T-helper 1 cell treated with Interleukin-12 subunit alpha and Interleukin-12 subunit beta and Interleukin-4 antibody, amounts not matched to agents 30 ng/mL and 1 ng/mL, for 36 hours (primary cell): Measurements from ENCODE around the gene TMEM170A. TPM values are rescaled to one million over a fixed set of nuclear protein-coding genes. Genes with fewer than 3 reads are reported as not detected.
"Not testable (repeated sequence)": the region's sequence is repeated elsewhere in the genome, so short reads cannot be mapped to it uniquely, and the experiment has no call there.

Experiments used
- intact Hi-C: fragments of 100-400 bp; cut with micrococcal nuclease; formaldehyde crosslinking; loops from one replicate; pipeline ENCODE4 v1.15.1; 2024
- total RNA-seq: library from RNA; stranded (reverse); gene quantifications from 2 replicates; pipeline ENCODE4 v1.2.3, GENCODE V29; 2022

TMEM170A gene
- total RNA-seq, 1 donor from 2014 or later = 45.0 TPM

- intact Hi-C loops = no loop called here
Observed at GRCh38 chr16:75455677-75456076, 8.8 kb downstream of the TMEM170A start.

- intact Hi-C loops = no loop called here
Observed at GRCh38 chr16:75452464-75453190, 11.9 kb downstream of the TMEM170A start.

DNA sequence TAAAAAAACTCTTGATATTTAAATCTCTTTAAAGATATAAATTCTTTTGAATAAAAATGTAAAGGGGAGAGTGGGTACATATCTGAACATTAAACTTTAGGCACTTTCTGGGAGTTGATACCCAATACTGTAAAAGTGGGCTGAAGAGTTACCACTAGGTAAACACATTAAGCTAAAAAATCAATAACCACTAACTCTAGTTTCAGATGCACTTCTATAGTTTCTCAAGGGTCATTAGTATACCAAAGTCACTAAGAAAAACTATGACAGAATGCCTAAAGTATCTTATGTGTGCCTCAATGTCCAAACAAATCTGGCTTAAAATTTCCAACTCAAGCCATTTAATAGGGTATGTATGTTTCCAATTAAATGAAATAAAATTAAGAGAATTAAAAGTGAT, 18.1 kb downstream of the TMEM170A start:
- intact Hi-C loops = loop anchor here (2.0 kb wide), 1 partner anchor 16 kb away; no protein-coding TSS in a partner anchor

DNA sequence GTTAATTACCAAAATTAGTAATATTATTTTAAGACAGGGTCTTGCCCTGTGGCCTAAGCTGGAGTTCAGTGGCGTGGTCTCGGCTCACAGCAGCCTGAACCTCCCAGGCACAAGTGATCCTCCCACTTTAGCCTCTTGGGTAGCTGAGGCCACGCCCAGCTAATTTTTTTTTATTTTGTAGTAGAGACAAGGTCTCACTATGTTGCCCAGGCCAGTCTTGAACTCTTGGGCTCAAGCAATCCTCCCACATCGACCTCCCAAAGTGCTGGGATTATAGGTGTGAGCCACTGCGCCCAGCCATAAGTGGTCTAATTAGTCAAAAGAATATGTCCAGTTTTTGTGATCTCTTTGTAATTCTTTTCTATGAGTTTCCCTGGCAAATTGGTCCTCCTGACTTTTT, 19.2 kb downstream of the TMEM170A start:
- intact Hi-C loops = no loop called here

- intact Hi-C loops = no loop called here
Observed at GRCh38 chr16:75443298-75443697, 21.2 kb downstream of the TMEM170A start.

GRCh38 chr16:75433732-75434413, 30.6 kb downstream of the TMEM170A start:
- intact Hi-C loops = loop anchor here (1.0 to 5.0 kb wide), 14 partner anchors 30 to 1756 kb away; partner anchors contain the start of genes ADAT1, GABARAPL2, GLG1 and KARS1

GRCh38 chr16:75432828-75433731, 31.4 kb downstream of the TMEM170A start, which contains the start of gene CFDP1:
CFDP1 (minus strand) TSS chr16:75433503; CDS start chr16:75433352, 151 bp downstream.
- intact Hi-C loops = loop anchor here (1.0 to 5.0 kb wide), 13 partner anchors 31 to 1757 kb away; partner anchors contain the start of genes ADAT1, GABARAPL2, GLG1 and KARS1

DNA sequence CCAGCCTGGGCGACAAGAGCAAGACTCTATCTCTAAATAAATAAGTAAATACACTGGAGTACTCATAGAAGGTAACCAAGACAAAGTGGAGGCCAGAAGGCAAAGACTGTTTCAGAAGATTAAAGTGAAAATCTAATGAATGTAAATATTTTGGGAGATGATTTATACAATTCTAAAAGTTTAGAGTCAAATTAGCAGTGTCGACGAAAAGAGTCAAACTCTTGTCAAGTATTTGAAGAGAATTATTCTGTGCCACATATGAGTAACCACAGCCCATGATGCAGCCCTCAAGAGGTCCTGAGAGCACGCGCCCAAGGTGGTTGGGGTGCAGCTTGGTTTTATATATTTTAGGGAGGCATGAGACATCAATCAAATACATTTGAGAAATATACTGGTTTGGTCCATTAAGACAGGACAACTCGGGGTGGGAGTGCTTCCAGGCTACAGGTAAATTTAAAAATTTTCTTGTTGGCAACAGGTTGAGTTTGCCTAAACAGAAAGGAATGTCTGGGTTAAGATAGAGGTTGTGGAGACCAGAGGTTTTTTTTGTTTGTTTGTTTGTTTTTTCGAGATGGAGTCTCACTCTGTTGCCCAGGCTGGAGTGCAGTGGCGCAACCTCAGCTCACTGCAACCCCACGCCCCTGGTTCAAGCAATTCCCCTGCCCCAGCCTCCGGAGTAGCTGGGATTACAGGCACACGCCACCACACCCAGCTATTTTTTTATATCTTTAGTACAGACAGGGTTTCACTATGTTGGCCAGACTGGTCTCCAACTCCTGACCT, 34.7 kb downstream of the TMEM170A start:
- intact Hi-C loops = loop anchor here (5.0 kb wide), 1 partner anchor 1133 kb away; the partner anchor contains the start of gene PSMD7

- intact Hi-C loops = not testable (repeated sequence)
Observed at GRCh38 chr16:75426524-75426923, 38.0 kb downstream of the TMEM170A start.

DNA sequence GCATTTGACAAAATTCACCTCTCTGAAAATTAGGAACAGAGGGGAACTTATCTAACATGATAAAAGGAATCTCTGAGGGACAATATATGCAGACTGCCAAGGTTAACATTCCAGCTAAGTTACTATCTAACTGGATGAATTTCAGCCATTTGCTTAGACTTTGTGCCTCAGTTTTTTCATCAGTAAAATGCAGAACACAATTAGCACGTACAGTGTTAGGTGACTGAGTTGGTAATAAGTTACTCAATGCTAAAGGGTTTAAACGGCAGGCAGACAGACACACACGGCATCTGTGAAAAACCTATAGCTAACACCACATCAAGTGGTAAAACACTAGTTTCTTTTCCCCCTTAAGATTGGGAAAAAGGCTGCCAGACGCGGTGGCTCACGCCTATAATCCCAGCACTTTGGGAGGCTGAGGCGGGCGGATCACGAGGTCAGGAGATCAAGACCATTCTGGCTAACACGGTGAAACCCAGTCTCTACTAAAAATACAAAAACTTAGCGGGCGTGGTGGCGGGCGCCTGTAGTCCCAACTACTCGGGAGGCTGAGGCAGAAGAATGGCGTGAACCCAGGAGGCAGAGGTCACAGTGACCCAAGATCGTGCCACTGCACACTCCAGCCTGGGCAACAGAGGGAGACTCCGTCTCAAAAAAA, 40.3 kb downstream of the TMEM170A start:
- intact Hi-C loops = not testable (repeated sequence)

DNA sequence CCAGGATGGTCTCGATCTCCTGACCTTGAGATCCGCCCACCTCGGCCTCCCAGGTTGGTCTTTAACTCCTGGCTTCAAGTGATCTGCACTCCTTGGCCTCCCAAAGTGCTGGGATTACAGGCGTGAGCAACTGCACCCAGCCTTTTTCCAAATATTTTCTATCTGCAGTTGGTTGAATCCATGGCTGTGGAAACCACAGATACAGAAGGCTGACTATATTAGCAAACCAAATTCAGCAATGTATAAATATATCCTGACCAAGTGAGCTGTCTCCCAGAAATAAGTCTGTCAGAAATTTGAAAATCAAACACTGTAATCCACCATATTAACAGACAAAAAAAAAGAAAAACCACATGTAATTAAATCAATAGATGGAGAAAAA, 40.8 kb downstream of the TMEM170A start:
- intact Hi-C loops = no loop called here

DNA sequence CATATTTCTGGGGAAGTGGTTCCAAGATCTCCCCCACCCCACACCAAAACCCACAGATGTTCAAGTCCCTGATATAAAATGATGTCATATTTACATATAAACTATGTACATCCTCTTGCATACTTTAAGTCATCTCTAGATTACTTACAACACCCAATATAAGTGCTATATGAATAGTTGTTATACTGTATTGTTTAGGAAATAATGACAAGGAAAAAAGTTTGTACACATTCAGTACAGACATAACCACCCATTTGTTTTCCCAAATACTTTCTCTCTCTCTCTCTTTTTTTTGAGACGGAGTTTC, 42.7 kb downstream of the TMEM170A start:
- intact Hi-C loops = no loop called here

- intact Hi-C loops = no loop called here
Observed at GRCh38 chr16:75420987-75421819, 43.3 kb downstream of the TMEM170A start.

GRCh38 chr16:75416904-75417565, 47.5 kb downstream of the TMEM170A start:
- intact Hi-C loops = no loop called here

DNA sequence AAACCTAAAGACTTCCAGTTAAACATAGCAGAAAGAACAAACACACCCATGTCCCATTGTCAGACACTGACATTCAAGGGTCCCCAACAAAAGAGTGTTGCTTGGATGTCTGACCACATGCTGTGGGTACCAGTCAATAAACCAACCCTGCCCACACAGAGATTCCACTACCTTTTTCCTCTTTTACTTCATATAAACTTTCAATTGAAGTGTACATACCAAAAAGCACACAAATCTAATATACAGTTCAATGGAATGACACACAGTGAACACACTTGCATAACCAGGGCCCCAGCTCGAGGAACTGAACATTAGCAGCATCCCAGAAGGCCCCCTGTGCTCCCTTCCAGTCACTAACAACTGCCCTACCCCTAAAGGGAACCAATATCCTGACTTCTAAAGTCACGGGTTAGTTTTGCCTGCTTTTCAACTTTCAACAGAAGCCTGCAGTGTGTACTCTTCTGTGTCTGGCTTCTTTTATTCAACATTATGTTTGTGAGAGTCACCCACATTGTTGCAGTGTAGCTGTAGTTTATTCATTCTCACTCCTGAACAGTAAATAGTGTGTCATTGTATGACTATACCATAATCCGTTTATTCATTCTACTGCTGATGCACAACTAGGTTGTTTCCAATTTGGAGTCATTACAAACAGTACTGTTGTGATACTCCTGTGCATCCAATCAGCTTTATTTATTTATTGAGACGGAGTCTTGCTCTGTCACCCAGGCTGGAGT, 49.2 kb downstream of the TMEM170A start:
- intact Hi-C loops = no loop called here

DNA sequence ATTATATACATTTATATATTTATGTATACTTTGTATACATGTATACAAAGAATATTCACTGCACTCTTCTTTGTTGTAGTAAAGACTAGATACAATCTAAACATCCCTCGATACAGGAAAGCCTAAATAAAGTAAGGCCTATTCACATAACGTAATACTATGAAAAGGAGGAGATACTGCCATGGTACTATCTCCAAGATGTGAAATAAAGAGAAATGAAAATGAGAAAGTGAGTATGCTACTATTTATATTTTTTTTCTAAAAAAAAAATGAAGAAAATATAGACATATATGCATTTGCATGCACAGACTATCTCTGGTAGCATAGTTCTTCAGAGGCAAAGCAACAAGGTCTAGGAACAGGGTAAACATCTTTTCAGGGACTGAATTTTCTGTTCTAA, 50.5 kb downstream of the TMEM170A start:
- intact Hi-C loops = no loop called here

DNA sequence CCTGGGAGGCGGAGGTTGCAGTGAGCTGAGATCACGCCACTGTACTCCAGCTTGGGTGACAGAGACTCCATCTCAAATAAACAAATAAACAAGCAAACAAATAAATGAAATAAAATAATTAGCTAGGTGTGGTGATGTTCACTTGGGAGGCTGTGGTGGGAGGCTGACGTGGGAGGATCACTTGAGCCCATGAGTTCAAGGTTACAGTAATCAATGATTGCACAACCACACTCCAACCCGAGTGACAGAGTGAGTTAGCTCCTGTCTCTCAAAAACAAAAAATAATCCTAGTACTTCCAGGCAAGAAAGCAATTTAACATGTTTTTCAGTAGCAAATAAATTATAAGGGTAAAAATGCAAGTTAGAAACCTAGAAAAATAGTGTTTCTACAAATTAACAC, 57.5 kb downstream of the TMEM170A start:
- intact Hi-C loops = no loop called here
